ENCODE results near the gene NHLRC4. TPM values are rescaled to one million over a fixed set of nuclear protein-coding genes. Genes with fewer than 3 reads are reported as not detected.

NHLRC4 gene
- total RNA-seq, 2 experiments from 2014 or later, result 0.45 to 0.55 TPM

DNA sequence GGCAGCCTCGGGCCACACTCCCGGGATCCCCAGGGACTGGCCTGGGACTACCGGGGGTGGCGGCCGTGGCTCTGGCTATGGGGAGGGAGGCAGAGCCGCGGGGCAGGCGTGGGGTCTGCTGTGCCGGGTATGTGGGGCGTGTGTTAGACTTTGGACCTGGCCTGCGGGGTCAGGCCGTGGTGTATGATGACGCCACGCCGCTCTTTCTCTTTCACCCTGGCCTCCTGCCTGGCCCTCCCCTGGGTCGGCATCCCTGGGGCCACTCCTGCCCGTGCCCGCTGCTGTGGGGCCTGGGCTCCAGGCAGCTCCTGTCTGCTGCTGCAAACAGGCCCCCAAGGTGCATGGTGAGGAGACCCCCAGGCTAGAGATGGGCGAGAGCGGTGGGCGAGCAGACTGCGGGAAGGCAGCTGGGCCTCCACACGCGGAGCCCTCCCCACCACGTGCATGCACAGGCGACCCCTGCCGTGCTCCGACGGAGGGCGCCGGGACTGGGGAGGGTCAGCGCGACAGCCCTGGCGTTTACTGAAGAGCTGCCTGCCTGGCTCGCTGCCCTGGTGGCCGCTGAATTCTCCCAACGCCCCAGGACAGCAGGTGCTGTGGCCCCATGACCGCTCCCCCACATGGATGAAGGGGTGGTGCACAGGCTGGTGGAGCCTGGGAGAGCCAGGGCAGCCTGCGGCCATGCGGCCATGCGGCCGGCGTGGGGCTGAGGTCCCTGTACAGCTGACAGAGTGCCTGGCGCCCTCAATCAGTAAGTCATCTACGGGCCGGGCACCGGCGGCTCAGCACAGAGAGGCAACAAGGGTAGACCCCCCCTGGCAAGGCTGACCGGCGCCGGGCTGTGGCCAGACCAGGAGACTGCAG is 23.3 kb upstream of the NHLRC4 start:
- POLR2A ChIA-PET, result no interaction called here
- Histone ChIP-seq H3K4me1 (ENCODE audit: insufficient read depth, low read length) (peaks cover 17% of the 10 kb centered on the region), H3K36me3 (ENCODE audit: insufficient read depth, low read length) (peaks cover 5% of the 10 kb centered on the region), H3K27me3 (ENCODE audit: control insufficient read depth in 1 of 2, insufficient read depth in 2 of 2, low read length in 2 of 2) (no peaks in the 10 kb centered on the region), H3K27ac (ENCODE audit: low read depth in 1 of 2, low read length in 2 of 2) (no peak overlapping the region), H3K4me3 (ENCODE audit: low read length) (no peak overlapping the region), H3K9me3 (ENCODE audit: control insufficient read depth in 1 of 2, insufficient read depth in 1 of 2, low read length in 2 of 2) (peaks cover 0 to 6% of the 10 kb centered on the region in 2 experiments)
- Mint-ChIP-seq H3K27ac (no peak overlapping the region), H3K4me3 (no peak overlapping the region), H3K27me3 (no peaks in the 10 kb centered on the region), H3K9me3 (no peaks in the 10 kb centered on the region), H3K36me3 (ENCODE audit: low read depth) (peaks cover 4% of the 10 kb centered on the region), H3K4me1 (ENCODE audit: low read depth) (no peaks in the 10 kb centered on the region)
- CTCF ChIA-PET, result no interaction called here
- intact Hi-C loops (cut with DNase I, micrococcal nuclease), result no loop called here
- TF ChIP-seq CTCF (IDR thresholded peaks at IDR 0.05), result no peak
- no peak for DNase-seq
- no peak for ATAC-seq (ENCODE audit: poor library complexity)

DNA sequence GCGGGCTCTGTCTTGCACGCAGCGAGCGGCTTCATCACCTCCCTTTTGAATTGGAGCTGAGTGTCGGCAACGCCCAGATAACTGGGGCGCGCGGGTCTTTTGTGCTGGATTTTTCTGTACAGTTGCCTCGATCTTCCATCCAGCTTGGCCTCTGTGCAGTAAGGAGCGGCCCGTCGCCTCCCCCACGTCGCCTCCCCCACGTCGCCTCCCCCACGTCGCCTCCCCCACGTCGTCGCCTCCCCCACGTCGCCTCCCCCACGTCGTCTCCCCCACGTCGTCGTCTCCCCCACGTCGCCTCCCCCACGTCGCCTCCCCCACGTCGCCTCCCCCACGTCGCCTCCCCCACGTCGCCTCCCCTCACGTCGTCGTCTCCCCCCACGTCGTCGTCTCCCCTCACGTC is 22.3 kb upstream of the NHLRC4 start:
- DNase-seq, result no peak
- no peak for TF ChIP-seq CTCF (IDR thresholded peaks at IDR 0.05)
- ChIA-PET POLR2A (no interaction called here), CTCF (no interaction called here)
- H3K36me3 Mint-ChIP-seq (ENCODE audit: low read depth), result no peaks in the 10 kb centered on the region
- no peak for ATAC-seq (ENCODE audit: poor library complexity)
- peaks cover 0 to 6% of the 10 kb centered on the region in 2 experiments for H3K9me3 ChIP-seq (ENCODE audit: control insufficient read depth in 1 of 2, insufficient read depth in 1 of 2, low read length in 2 of 2)
- no peaks in the 10 kb centered on the region for H3K27me3 ChIP-seq (ENCODE audit: control insufficient read depth in 1 of 2, insufficient read depth in 2 of 2, low read length in 2 of 2)
- no peaks in the 10 kb centered on the region for H3K27me3 Mint-ChIP-seq
- intact Hi-C loops (cut with DNase I, micrococcal nuclease), result no loop called here
- no peak overlapping the region for H3K4me3 ChIP-seq (ENCODE audit: low read length)
- H3K36me3 ChIP-seq (ENCODE audit: insufficient read depth, low read length), result peaks cover 4% of the 10 kb centered on the region
- no peak overlapping the region for H3K27ac Mint-ChIP-seq
- no peak overlapping the region for H3K4me3 Mint-ChIP-seq
- H3K4me1 Mint-ChIP-seq (ENCODE audit: low read depth), result no peaks in the 10 kb centered on the region
- peaks cover 17% of the 10 kb centered on the region for H3K4me1 ChIP-seq (ENCODE audit: insufficient read depth, low read length)
- H3K27ac ChIP-seq (ENCODE audit: low read depth in 1 of 2, low read length in 2 of 2), result no peak overlapping the region
- no peaks in the 10 kb centered on the region for H3K9me3 Mint-ChIP-seq

DNA sequence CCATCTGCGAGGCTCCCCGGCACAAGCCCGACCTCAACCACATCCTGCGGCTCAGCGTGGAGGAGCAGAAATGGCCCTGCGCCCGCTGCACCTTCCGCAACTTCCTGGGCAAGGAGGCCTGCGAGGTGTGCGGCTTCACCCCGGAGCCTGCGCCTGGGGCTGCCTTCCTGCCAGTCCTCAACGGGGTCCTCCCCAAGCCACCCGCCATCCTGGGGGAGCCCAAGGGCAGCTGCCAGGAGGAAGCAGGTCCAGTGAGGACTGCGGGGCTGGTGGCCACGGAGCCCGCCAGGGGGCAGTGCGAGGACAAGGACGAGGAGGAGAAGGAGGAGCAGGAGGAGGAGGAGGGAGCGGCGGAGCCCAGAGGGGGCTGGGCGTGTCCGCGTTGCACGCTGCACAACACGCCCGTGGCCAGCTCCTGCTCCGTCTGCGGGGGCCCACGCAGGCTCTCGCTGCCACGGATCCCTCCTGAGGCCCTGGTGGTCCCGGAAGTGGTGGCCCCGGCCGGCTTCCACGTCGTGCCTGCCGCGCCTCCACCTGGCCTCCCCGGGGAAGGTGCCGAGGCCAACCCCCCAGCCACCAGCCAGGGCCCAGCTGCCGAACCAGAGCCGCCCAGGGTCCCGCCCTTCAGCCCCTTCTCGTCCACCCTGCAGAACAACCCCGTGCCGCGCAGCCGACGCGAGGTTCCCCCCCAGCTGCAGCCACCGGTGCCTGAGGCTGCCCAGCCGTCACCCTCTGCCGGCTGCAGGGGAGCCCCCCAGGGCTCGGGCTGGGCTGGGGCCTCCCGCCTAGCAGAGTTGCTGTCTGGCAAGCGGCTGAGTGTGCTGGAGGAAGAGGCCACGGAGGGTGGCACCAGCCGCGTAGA is 19.7 kb upstream of the NHLRC4 start:
- Mint-ChIP-seq H3K27me3 (no peaks in the 10 kb centered on the region), H3K9me3 (no peaks in the 10 kb centered on the region), H3K4me3 (no peak overlapping the region), H3K27ac (no peak overlapping the region), H3K4me1 (ENCODE audit: low read depth) (no peaks in the 10 kb centered on the region), H3K36me3 (ENCODE audit: low read depth) (no peaks in the 10 kb centered on the region)
- Histone ChIP-seq H3K4me3 (ENCODE audit: low read length) (no peak overlapping the region), H3K36me3 (ENCODE audit: insufficient read depth, low read length) (peaks cover 12% of the 10 kb centered on the region), H3K4me1 (ENCODE audit: insufficient read depth, low read length) (peaks cover 17% of the 10 kb centered on the region), H3K27ac (ENCODE audit: low read depth in 1 of 2, low read length in 2 of 2) (no peak overlapping the region), H3K9me3 (ENCODE audit: control insufficient read depth in 1 of 2, insufficient read depth in 1 of 2, low read length in 2 of 2) (peaks cover 0 to 6% of the 10 kb centered on the region in 2 experiments), H3K27me3 (ENCODE audit: control insufficient read depth in 1 of 2, insufficient read depth in 2 of 2, low read length in 2 of 2) (no peaks in the 10 kb centered on the region)
- peak; percentile 76 for ATAC-seq (ENCODE audit: poor library complexity)
- ChIA-PET CTCF (no interaction called here), POLR2A (no interaction called here)
- intact Hi-C loops (cut with DNase I, micrococcal nuclease), result no loop called here
- no peak for TF ChIP-seq CTCF (IDR thresholded peaks at IDR 0.05)
- peak in 12 of 14 experiments; percentile 21 to 78 (median 52) for DNase-seq
